Bone marrow (tissue), 2 donors: Measurements from ENCODE around the gene DACT2.

Experiments used
- DNase-seq, 2 donors: peaks; one replicate each; lab custom pipeline; 2025; lab: John Stamatoyannopoulos, UW

The DACT2 gene

DNA sequence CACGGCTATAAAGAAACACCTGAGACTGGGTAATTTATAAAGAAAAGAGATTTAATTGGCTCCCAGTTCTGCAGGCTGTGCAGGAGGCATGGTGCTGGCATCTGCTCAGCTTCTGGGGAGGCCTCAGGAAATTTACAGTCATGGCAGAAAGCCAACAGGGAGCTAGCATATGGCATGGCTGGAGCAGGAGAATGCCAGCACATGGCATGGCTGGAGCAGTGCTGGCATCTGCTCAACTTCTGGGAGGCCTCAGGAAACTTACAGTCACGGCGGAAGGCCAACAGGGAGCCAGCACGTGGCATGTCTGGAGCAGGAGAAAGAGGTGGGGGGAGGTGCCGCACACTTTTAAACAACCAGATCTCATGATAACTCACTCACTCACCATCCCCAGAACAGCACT, 32.5 kb upstream of the DACT2 start:
- no peak for DNase-seq

DNA sequence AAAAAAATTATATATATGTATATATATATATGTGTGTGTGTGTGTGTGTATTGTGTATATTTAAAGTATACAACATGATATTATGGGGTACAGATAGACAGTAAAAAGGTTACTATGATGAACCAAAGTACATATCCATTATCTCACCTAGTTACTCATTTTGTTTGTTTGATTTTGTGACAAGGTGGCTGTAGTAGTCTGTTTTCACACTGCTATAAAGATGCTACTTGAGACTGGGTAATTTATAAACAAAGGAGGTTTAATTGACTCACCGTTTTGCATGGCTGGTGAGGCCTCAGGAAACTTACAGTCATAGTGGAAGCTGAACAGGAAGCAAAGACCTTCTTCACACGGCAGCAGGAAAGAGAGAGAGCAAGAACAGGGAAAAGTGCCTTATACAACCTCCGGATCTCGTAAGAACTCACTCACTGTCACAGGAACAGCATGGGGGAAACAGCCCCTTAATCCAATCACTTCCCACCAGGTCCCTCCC, 30.2 kb upstream of the DACT2 start:
- no peak for DNase-seq

DNA sequence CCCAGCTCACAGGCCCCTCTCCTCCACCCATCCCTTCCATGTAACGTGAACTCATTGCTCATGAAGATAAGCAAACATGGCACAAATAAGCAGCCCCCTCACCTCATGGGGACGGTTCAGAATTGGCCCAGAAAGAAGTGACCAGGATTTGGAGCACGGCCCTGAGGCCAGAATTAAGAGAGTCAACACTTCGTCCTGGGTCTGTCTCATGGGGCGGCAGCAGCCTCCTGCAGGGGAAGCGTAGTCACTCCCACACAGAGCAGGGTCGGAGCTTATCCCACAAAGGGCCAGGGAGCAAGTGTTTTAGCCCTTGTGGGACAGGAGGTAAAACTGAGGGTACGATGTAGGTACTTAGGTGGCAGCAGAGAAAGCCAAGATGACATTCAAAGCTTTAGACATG, 28.6 kb upstream of the DACT2 start:
- DNase-seq: no peak

DNA sequence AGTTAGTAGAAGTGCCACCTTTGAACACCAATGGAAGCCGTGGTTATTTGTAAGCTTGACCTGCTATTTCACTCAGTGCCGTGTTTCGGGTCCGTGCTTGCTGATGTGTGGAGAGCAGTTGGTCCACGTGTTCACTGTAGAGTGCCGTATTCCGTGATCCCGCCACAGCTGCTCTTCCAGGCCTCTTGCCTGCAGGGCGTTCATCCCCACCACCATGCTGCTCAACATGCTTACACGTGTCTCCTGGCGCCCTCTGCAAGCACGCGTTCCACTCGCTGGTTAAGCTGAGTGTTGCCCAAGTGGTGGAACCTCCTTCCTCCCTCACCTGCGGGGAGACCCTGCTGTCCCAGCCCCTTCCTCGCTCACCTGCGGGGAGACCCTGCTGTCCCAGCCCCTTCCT, 28.0 kb upstream of the DACT2 start:
- no peak for DNase-seq

DNA sequence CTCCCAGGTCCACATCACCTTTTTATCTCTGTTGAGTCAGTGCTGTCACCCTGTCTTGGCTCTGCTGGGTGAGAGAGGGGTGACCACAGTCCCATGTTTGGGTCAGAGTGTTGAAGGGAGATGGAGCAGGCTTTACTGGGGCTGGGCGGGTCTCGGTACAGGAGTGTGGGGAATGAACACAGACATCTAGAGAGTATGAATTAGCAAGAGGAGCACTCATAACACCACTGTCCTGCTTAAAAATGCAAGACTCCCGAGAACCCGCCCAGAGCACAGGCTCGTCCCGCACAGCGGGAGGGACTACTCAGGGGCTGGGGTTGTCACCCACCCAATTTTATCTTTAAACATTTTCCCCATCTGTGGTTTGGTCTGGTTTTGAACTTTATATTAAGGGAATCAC, 27.5 kb upstream of the DACT2 start:
- no peak for DNase-seq

DNA sequence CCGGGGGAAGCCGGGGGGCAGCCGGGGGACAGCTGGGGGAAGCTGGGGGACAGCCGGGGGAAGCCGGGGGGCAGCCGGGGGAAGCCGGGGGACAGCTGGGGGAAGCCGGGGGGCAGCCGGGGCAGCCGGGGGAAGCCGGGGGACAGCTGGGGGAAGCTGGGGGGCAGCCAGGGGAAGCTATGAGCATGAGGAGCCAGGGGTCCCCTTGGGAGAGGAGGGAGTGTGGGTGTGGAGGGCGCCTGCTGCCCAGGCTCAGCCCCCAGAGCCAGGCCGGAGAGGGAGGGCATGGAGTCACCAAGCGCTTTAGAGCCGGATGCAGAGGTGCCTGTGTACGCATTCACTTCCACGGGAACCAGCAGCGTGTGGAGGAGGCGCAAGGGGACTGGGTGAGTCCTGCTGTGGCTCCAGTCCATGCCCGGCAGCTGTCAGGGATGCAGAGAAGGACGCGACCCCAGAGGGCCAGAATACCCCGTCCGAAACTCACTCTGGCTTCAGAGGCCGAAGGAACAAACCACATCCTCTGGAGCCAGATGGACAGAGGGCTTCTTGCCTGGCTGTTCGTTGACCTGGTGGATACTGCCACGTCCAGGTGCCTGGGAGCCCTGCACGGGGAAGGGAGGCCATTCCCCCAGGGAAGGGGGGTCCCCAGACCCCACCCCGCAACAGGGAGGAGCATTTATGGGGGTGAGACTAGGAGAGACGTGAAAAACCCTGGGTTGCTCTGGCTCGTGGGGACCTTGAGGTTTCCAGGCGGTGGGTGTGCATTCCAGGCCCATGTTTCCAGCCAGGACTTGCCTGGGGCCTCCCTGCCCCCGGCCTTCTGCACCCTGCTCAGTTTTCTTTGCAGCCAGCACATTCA, 26.5 kb upstream of the DACT2 start:
- DNase-seq: no peak

DNA sequence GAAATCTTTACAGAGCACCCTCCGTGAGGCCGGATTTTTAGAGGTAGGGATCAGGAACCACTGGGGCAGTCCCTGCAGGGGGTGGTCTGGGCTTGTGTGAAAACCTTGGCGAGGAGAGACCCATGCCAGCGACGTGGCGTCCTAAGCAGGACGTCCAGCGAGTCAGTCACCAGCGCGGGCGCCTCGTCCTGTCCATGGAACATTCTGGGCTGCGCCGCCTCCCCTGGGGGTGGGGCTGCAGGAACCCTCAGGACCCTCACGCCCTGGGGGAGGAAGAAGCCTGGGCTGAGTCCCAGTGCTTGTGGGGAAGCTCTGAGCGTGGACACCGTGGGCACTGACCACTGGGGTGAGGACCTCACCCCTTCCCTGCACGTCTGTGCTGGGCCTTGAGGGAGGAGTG, 25.7 kb upstream of the DACT2 start:
- DNase-seq: no peak

DNA sequence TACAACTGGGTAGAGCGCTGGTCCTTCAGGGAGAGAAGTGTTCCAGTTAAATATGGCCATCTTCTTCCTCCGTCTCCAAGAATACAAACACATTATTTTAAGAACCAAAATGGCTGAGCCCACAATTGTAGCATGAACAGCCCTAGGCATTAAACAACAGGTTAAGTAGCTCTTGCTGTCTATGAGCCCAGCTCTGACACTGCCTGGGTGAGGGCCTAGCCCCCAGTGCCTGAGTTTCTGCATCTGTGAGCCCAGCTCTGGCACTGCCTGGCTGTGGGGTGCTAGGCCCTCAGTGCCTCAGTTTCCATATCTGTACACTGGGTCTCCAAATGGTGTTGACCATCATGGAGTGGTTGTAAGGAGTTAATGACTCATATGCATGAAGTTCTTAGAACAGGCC, 24.8 kb upstream of the DACT2 start:
- no peak for DNase-seq

DNA sequence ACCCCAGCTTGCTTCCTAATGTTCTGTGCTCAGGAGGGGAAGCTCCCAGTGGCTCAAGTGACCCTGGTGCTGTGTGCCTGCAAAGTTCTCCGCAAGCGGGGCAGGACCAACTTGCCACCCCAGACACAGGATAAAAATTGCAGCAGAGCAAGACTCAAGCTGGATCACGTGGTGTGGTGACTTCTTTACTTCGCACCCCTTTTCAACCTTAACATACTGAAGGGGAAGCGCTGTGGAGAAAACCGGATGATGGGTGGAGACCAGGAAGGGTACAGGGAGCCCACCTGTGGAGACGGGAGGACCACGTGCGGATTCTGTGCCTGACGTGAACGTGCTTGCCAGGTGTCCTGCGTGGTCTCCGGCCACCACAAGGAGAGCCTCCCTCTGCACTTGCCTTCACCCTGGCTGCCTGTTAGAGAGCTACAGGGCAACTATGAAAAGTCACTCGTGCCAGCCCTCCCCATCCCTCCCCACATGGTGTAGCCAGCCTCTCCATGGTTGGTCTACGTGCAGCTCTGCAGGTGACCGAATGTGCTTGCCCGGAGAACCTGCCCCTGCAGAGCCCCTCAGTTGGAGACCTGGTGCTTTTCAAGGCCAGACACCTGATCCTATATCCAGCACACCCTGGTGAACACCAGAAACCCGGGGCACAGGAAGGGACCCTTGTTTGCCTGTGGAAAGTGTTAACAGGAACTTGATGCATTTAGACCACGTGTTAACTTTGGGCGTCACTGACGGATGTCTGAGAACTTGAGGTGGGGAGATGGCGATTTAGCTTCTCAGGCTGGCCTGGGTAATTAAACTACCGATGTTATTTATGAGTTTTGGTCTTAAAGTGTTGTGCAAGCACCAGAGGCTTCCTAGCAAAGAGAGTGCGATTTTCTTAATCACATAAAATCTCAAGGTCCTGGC, 23.9 kb upstream of the DACT2 start:
- DNase-seq: no peak

DNA sequence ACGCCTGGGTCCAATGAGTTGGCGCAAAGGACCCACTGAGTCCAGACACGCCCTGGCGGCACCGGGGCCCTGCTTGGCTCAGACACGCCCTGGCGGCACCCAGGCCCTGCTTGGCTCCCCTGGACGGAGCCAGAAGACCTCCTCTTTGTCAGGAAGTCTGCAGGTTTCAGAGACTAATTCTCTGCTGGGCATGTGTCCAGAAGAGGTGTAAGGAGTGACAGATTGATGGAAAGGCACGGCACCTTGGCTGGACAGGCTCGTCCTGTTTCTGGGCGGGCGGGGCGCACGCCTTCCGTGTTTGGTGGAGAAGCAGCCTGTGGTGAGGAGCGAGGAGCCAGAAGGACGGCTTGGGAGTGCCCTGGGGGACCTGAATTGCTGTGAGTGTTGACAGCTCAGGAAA, 23.1 kb upstream of the DACT2 start:
- no peak for DNase-seq

DNA sequence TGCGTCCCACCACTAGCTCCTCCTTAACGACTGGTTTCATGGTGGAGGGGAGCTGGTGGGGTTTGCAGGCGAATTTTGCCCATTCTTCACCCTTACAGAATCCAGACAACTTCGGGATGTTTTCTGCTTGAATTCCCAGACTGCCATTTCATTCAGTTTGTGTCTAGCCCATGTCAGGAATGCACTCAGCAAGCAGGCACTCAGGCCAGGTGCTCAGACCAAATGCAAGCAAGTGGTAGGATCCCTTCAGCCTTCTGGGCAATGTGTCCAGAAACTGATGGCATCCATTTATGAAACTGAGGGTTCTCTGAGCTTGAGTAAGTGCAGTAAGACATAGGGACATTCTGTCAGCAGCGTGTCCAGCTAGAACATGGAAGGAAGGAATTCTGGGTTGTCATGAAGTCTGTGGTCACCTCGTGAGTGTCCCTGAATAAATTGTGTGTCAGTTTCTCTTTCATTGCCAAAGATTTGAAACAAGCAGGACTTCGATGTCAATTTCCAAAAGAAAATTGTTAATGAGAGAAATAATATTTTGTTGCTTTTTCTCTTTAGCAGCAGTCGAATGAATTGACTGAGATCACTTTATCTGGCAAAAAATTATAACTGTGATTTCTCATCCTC, 21.8 kb upstream of the DACT2 start:
- DNase-seq: no peak

DNA sequence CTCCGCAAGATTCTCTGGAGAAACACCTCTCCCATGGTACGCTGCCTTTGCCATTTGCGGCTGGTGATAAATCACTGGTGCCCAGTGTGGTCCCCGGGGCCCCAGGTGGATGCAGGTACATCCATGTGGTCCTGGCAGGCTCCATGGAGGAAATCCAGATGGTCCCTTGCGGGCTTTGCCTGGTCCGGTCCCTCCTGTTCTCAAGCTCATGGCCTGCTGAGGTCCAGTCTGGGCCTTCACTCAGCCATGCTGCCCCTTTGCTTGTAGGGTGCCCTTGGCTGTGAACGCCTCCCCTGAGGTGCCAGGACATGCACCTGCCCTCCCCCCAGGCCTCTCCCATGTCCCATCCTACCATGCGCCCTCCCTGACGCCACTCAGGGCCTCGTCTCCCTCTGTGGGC, 21.2 kb upstream of the DACT2 start:
- DNase-seq: no peak

DNA sequence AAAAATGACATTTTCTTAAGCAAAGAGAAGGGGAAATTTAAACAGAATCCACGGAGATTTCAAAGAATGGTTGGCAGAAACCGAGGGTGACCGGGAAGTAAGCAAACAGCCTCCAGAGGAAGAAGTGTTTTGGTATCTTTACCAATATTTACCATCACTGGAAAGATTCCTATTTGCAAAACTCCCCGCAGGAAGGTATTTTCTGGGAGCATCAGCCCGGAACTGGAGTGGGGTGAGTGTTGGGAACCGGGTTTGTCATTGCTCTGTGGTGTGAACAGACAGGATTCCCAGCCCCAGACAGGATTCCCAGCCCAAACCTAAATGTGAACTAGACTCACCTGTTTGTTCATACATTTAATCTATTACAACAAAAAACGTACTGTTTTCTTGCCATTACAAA, 19.2 kb upstream of the DACT2 start:
- DNase-seq: no peak

DNA sequence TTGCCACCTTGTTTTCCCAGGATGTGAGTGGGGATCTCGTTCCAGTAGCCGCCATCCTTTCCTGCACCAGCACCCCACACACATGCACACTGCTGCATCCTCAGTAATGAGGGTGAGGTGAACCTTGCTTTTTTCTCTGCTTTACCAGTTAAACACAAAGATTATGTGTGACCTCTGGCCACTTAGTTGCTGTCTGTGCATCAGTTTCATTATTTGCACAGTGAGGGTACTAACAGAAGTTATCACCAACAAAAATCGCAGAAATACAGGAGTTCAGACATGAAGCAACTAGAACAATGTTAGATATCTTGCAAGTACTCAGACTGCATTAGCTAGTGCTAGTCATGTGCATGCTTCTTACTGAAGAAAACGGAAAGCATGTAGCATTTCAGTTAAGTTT, 17.4 kb upstream of the DACT2 start:
- DNase-seq: no peak

DNA sequence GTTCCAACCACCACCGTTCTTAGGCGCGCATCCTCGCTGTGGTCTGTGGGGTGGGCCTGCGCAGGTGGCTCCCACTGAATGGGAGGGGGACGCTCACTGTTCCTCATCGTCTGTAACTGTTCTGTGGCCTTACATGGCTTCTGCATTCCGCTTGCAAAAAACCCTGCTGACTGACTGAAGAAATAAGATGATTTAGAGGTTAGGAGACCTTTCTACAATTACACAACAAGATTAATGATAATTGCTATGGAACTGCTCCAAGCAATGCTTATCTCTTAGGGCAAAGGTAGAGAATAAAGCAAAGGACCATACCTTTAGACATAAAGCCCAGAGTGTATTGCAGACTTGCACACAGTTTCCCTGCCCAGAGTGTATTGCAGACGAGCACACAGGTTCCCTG, 14.4 kb upstream of the DACT2 start:
- no peak for DNase-seq

DNA sequence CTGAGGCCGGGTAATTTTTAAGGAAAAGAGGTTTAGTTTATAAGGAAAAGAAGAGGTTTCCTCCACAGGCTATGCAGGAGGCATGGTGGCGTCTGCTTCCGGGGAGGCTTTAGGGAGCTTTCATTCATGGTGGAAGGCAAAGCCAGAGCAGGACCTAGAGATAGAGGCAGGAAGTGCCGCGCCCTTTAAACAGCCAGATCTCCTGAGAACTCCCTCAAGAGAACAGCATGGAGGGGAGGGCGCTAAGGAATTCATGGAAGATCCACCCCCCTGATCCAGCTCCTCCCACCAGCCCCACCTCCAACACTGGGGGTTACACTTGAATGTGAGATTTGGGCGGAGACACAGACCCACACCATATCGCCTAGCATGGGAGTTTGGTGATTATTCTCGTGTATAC, 13.9 kb upstream of the DACT2 start:
- DNase-seq: no peak

DNA sequence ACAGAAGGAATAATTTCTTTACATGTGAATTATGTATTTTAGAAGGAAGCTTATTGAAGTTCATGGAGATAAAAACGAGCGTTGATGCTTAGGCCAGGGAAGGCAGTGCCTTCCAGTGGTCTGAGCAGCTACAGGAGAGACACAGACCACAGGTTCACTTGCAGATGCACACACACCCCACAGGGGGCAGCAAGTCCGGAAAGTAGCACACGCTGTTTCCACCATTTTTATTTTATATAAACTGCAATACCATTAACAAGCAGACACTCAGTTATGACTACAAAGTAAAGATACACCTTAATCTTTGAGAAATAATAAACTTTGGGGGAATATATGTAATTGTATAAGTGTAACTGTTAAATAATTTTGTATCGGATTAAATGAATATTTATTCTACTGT, 13.5 kb upstream of the DACT2 start:
- no peak for DNase-seq

DNA sequence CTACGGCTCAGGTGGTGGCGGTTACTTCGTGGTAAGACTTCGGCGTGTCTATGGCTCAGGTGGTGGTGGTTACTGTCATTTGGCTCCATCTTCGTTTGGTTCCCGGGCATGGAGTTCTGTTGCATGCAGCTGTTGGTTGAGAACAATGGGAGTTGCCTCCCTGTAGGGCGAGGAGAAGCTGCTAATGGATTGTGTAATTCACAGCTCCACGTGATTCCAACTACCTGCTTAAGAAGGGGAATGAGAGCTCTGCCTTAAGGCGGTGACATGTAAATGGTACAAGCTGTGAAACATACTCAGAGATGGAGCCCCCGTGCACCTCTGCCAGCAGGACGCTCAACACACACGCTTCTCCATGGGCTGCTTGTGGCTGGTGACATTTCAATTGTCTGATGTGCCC, 12.4 kb upstream of the DACT2 start:
- DNase-seq: no peak

DNA sequence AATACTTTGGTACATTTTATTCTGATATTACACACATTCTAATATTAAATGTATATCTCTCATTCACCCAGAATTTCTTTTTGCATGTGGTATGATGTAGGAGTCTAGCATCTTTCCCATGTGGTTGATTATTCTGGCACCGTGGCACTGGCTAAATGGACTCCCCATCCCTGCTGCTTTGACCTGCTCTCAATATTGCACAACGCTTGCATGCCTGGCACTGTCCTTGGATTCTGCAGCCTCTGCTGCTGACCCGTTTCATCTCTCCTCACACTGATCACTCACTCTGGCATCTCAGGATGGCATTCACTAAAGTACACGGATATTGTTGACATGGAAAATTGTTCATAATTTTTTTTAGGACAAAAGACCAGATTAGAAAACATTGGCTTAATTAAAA, 11.5 kb upstream of the DACT2 start:
- no peak for DNase-seq

DNA sequence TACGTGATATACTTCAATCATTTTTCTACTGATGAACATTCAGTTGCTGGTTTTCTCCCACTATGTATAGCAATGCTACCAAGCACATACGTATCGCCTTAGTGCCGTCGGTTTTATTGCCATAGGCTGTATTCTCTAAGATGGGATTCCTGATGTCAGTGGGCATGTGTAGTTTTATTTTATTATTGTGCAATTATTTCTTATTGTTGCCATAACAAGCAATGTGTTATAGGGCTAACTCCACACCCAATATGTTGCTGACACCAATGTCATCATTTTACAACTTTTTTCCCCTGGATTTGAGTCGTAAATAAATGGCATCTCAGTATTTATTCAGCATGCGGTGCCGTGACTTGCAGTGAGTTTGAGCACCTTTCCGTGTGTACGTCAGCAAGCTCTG, 10.8 kb upstream of the DACT2 start:
- no peak for DNase-seq

DNA sequence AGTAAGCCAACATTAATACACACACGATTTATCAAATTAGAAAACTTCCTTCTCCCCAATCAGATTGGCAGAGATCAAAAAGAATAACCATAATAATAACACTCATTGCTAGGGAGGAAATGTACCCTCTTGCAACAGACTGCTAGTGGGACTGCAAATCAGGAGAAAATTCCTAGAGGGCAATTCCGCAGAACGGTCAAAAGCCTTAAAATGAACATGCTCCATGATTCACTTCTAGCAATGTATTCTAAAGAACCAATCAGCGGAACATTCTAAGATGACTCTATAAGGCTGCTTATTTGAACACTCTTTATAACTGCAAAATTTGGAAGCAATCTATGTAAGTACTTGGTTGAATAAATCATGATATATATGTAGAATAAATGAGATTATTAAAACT, 8.5 kb upstream of the DACT2 start:
- DNase-seq: no peak
